HepG2 (cell line): ENCODE measurements around the gene CFAP92. TPM values are rescaled to one million over a fixed set of nuclear protein-coding genes. Genes with fewer than 3 reads are reported as not detected.
A peak's percentile ranks its signal among the peaks of the same experiment; 100 is the strongest.

Experiments used
- ATAC-seq: fragments of 200-7000 bp; cut with Tn5 transposase; 3 replicates; pipeline ENCODE4 v1.9.1; 2020; ENCODE audit warnings: mild to moderate bottlenecking, moderate library complexity
- BruUV-seq: library from RNA; stranded (reverse); fragments of 400-500 nt; replicated peaks from 2 replicates; lab custom pipeline; 2021; lab: Mats Ljungman, UMichigan
- CTCF ChIA-PET: fragments of 300-600 bp; formaldehyde crosslinking; extraction: SDS; loops from one replicate; lab custom pipeline; 2021; ENCODE audit warnings: low total read pairs, inconsistent platforms, low intra/inter-chr PET ratio; lab: Yijun Ruan, JAX
- POLR2A ChIA-PET: fragments of 350-600 bp; sonication (Branson Sonifier 250); formaldehyde crosslinking; loops from one replicate; lab custom pipeline; 2020; ENCODE audit warnings: antibody characterized with exemption, inconsistent platforms; lab: Yijun Ruan, JAX
- DNase-seq: peaks from one replicate; pipeline ENCODE4 v3.0.0-alpha.2; 2015; ENCODE audit warnings: low spot score
- FAIRE-seq: peaks from 3 replicates; lab custom pipeline; 2011; peaks lifted over from hg19 to GRCh38; lab: Jason Lieb, UNC
- H2AFZ ChIP-seq: one replicate; pipeline ENCODE4 v1.6.1; 2011; ENCODE audit warnings: low read length, inconsistent platforms
- H3K27ac ChIP-seq: fragments of 300-600 bp; 3 replicates; pipeline ENCODE4 v1.8.0; 2011; ENCODE audit warnings: mixed run types, mild to moderate bottlenecking, mixed read lengths, low read length, inconsistent platforms; ENCODE audit not compliant: insufficient read depth; ENCODE audit errors: extremely low read length
- H3K27me3 ChIP-seq, 2 experiments: fragments of 200-600 bp in 1 of 2; 2 replicates in 1 of 2; 3 replicates in 1 of 2; pipeline versions ENCODE4 v1.6.0 to v1.8.0; 2011; ENCODE audit warnings: low read length in 2 of 2, mild to moderate bottlenecking in 2 of 2, moderate library complexity in 2 of 2, inconsistent platforms in 1 of 2; ENCODE audit not compliant: insufficient read depth in 2 of 2, control insufficient read depth in 1 of 2
- H3K36me3 ChIP-seq, 2 experiments: fragments of 200-600 bp in 1 of 2; replicated peaks in 1 of 2; 2 replicates in 1 of 2; 3 replicates in 1 of 2; pipeline versions ENCODE4 v1.5.1 to v1.8.0; 2011; ENCODE audit warnings: low read length in 2 of 2, inconsistent platforms in 1 of 2; ENCODE audit not compliant: insufficient read depth in 2 of 2, control insufficient read depth in 1 of 2
- H3K4me1 ChIP-seq: 2 replicates; pipeline ENCODE4 v1.5.1; 2012; ENCODE audit warnings: low read length, inconsistent platforms; ENCODE audit not compliant: insufficient read depth
- H3K4me2 ChIP-seq: 2 replicates; pipeline ENCODE4 v1.6.0; 2011; ENCODE audit warnings: low read depth, low read length, inconsistent platforms
- H3K4me3 ChIP-seq, 3 experiments: fragments of 200-600 bp in 1 of 3; sonication (generic), shearing (Covaris generic) in 1 of 3; replicated peaks in 1 of 3; 2 replicates each; pipeline ENCODE4 v1.5.1; 2011 to 2016; ENCODE audit warnings: low read length in 3 of 3, inconsistent platforms in 2 of 3, low read depth in 2 of 3, mild to moderate bottlenecking in 2 of 3, control low read depth in 1 of 3, mixed read lengths in 1 of 3; ENCODE audit not compliant: insufficient read depth in 1 of 3
- H3K79me2 ChIP-seq: one replicate; pipeline ENCODE4 v1.6.1; 2011; ENCODE audit warnings: low read length, inconsistent platforms; ENCODE audit not compliant: insufficient read depth
- H3K9ac ChIP-seq: 2 replicates; pipeline ENCODE4 v1.6.0; 2011; ENCODE audit warnings: mild to moderate bottlenecking, low read depth, low read length, inconsistent platforms; ENCODE audit not compliant: insufficient read depth
- H3K9me3 ChIP-seq: 2 replicates; pipeline ENCODE4 v1.5.1; 2012; ENCODE audit warnings: mild to moderate bottlenecking, low read length
- H4K20me1 ChIP-seq: 2 replicates; pipeline ENCODE4 v1.6.0; 2011; ENCODE audit warnings: inconsistent platforms, mild to moderate bottlenecking, low read length, moderate library complexity; ENCODE audit not compliant: insufficient read depth
- ATRX ChIP-seq: sonication (generic); formaldehyde crosslinking; IDR thresholded peaks from 2 replicates; pipeline ENCODE4 v1.4.0; 2020; ENCODE audit warnings: missing genetic modification reagents, borderline replicate concordance
- BRD4 ChIP-seq: sonication (generic); formaldehyde crosslinking; IDR thresholded peaks from 2 replicates; pipeline ENCODE4 v1.4.0; 2020; ENCODE audit warnings: missing genetic modification reagents
- IKZF1 ChIP-seq: fragments of 450-650 bp; IDR thresholded peaks from 2 replicates; pipeline ENCODE4 v1.7.1; 2016
- JUNB ChIP-seq: sonication (generic); formaldehyde crosslinking; IDR thresholded peaks from 2 replicates; pipeline ENCODE4 v1.8.0; 2022; ENCODE audit warnings: missing genetic modification reagents, mild to moderate bottlenecking, borderline replicate concordance
- MAX ChIP-seq: IDR thresholded peaks from 2 replicates; pipeline ENCODE4 v1.6.1; 2012; ENCODE audit warnings: inconsistent platforms
- MTF1 ChIP-seq: sonication (generic); formaldehyde crosslinking; IDR thresholded peaks from 2 replicates; pipeline ENCODE4 v1.5.0; 2020; ENCODE audit warnings: missing genetic modification reagents
- SUZ12 ChIP-seq: fragments of 150-350 bp; IDR thresholded peaks from 2 replicates; pipeline ENCODE4 v1.6.1; 2014; ENCODE audit warnings: low read depth, low read length
- ZNF687 ChIP-seq: sonication (generic); formaldehyde crosslinking; IDR thresholded peaks from 2 replicates; pipeline ENCODE4 v1.5.1; 2020; ENCODE audit warnings: mild to moderate bottlenecking, missing genetic modification reagents, moderate library complexity
- ZNF724P ChIP-seq: sonication (generic); formaldehyde crosslinking; IDR thresholded peaks from 2 replicates; pipeline ENCODE4 v1.8.0; 2022; ENCODE audit warnings: missing genetic modification reagents, borderline replicate concordance
- WGBS: methylation state at CpG from one replicate; pipeline ENCODE4 v1.1.6; 2017; ENCODE audit warnings: low lambda C conversion rate; 5-methylcytosine and 5-hydroxymethylcytosine counted together
- in situ Hi-C: cut with HindIII; loops from 2 replicates; pipeline ENCODE4 v1.10.0; 2017; ENCODE audit warnings: low pct_unique_long_range_greater_than_20kb; ENCODE audit not compliant: extremely low pct_ligation_motif_present
- intact Hi-C: fragments of 100-400 bp; cut with micrococcal nuclease; formaldehyde crosslinking; loops from one replicate; pipeline ENCODE4 v1.10.0; 2022; ENCODE audit not compliant: unreplicated experiment
- polyA plus RNA-seq, 8 experiments: library from polyadenylated mRNA; depleted of rRNA in 3 of 8; stranded (reverse) in 7 of 8; unstranded in 1 of 8; fragments of >200 nt; fragmentation: Illumina TruSeq in 4 of 8; extraction: Trizol in 4 of 8; gene quantifications; 2 replicates each; pipeline versions ENCODE4 v1.2.1 to v1.2.3, GENCODE V29; 2011 to 2016; ENCODE audit warnings: low read depth in 4 of 8, missing spikeins in 1 of 8, mixed read lengths in 1 of 8; ENCODE audit not compliant: insufficient read depth in 1 of 8
- total RNA-seq, 5 experiments: library from RNA; depleted of rRNA; stranded (reverse); fragments of >200 nt; fragmentation: Illumina TruSeq; extraction: Trizol; gene quantifications; 2 replicates each; pipeline ENCODE4 v1.2.3, GENCODE V29; 2016; ENCODE audit warnings: low read depth in 1 of 5
- TF ChIP-seq, protein P1 (sequence below): sonication (generic); formaldehyde crosslinking; IDR thresholded peaks from 2 replicates; pipeline ENCODE4 v1.9.0; 2021; ENCODE audit warnings: missing genetic modification reagents, mild to moderate bottlenecking, borderline replicate concordance
- TF ChIP-seq, protein P2 (sequence below): sonication (generic); formaldehyde crosslinking; IDR thresholded peaks from 2 replicates; pipeline ENCODE4 v1.4.0; 2020; ENCODE audit warnings: missing genetic modification reagents
- TF ChIP-seq, protein P3 (sequence below): fragments of 450-650 bp; IDR thresholded peaks from 2 replicates; pipeline ENCODE4 v1.6.1; 2016

Gene CFAP92
- total and polyA plus RNA-seq, 2 of the 13 experiments (the other 11 are each of a cell fraction or from before 2014, with no cell fraction given) = 0.18 to 0.46 TPM

DNA sequence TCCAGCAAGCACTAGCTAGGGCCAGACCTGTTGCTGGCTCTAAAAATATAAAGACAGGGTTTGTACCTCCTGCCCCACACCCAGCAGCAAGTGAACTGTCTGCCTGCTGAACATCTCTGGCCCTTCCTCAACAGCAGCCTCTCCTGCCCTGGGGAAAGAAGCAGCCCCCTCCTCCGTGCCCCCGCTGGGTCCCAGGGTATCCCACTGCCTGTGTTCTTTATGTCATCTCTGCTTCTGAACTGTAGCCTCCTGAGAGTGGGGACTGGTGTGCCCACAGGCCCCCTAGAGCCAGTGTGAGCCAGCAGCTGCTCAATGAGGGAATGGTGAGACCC lies 60.0 kb downstream of the CFAP92 start (continued):
- no peak for TF ChIP-seq ATRX (CRISPR knock-in tag)

GRCh38 chr3:128933213-128933921 lies 60.5 kb downstream of the CFAP92 start:
- ATAC-seq = peak; percentile 66
- Histone ChIP-seq H3K79me2 (no peaks in the 10 kb centered on the region), H2AFZ (no peak overlapping the region), H3K36me3 (no peaks in the 10 kb centered on the region), H3K4me1 (0 out of 2 replicates have a peak, but pooled peaks cover 19% of the 10 kb centered on the region), H3K9me3 (no peaks in the 10 kb centered on the region), H3K27me3 (peaks cover 1 to 16% of the 10 kb centered on the region in 2 experiments; a peak in 2 of 5 replicates), H4K20me1 (no peaks in the 10 kb centered on the region), H3K4me2 (no peak overlapping the region), H3K4me3 (no peak overlapping the region), H3K9ac (no peak overlapping the region), H3K27ac (no peak overlapping the region)
- no peak for DNase-seq
- ChIA-PET POLR2A (no interaction called here), CTCF (no interaction called here)
- in situ Hi-C loops (no loop called here), intact Hi-C loops (no loop called here)
- no peak for TF ChIP-seq JUNB
- TF ChIP-seq BRD4 (CRISPR knock-in tag) = no peak
- TF ChIP-seq, protein P1, sequence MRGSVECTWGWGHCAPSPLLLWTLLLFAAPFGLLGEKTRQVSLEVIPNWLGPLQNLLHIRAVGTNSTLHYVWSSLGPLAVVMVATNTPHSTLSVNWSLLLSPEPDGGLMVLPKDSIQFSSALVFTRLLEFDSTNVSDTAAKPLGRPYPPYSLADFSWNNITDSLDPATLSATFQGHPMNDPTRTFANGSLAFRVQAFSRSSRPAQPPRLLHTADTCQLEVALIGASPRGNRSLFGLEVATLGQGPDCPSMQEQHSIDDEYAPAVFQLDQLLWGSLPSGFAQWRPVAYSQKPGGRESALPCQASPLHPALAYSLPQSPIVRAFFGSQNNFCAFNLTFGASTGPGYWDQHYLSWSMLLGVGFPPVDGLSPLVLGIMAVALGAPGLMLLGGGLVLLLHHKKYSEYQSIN (CRISPR knock-in tag) = no peak
- TF ChIP-seq ZNF687 (CRISPR knock-in tag) = no peak
- TF ChIP-seq SUZ12 = no peak
- no peak for TF ChIP-seq ZNF724P (CRISPR knock-in tag)
- no peak for TF ChIP-seq MAX
- no peak for TF ChIP-seq IKZF1
- TF ChIP-seq, protein P2, sequence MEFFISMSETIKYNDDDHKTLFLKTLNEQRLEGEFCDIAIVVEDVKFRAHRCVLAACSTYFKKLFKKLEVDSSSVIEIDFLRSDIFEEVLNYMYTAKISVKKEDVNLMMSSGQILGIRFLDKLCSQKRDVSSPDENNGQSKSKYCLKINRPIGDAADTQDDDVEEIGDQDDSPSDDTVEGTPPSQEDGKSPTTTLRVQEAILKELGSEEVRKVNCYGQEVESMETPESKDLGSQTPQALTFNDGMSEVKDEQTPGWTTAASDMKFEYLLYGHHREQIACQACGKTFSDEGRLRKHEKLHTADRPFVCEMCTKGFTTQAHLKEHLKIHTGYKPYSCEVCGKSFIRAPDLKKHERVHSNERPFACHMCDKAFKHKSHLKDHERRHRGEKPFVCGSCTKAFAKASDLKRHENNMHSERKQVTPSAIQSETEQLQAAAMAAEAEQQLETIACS (CRISPR knock-in tag) = no peak
- TF ChIP-seq MTF1 (CRISPR knock-in tag) = no peak
- TF ChIP-seq, protein P3, sequence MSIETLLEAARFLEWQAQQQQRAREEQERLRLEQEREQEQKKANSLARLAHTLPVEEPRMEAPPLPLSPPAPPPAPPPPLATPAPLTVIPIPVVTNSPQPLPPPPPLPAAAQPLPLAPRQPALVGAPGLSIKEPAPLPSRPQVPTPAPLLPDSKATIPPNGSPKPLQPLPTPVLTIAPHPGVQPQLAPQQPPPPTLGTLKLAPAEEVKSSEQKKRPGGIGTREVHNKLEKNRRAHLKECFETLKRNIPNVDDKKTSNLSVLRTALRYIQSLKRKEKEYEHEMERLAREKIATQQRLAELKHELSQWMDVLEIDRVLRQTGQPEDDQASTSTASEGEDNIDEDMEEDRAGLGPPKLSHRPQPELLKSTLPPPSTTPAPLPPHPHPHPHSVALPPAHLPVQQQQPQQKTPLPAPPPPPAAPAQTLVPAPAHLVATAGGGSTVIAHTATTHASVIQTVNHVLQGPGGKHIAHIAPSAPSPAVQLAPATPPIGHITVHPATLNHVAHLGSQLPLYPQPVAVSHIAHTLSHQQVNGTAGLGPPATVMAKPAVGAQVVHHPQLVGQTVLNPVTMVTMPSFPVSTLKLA = no peak
- FAIRE-seq = no peak
- 7% methylated on average over 3 of the region's 9 CpGs for whole genome bisulfite sequencing
- no TSS peak for BruUV-seq
